ENCODE data around the gene FUCA2.
A peak's percentile ranks its signal among the peaks of the same experiment; 100 is the strongest.
"Not testable (repeated sequence)": the region's sequence is repeated elsewhere in the genome, so short reads cannot be mapped to it uniquely, and the experiment has no call there.

Gene FUCA2

DNA sequence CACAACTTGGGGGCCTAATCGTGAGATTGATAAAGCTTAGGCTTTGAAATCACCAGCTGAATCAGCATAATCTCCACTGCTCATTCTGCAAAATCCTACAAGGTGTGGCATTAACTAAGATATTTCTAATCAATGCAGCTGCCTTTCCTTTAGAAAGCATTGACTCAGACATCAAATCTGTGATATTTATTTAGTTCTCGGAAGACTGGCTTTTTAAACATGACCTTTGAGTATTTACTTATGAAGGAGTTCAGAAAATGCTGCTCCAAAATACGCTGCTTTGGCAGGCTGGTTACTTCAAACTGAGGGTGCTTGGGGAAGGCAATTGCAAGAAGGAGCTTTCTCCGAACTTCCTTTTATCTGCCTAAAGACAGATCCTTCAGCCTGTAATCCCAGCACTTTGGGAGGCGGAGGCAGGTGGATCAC is 23.7 kb upstream of the FUCA2 start:
- DNase-seq, result no peak

DNA sequence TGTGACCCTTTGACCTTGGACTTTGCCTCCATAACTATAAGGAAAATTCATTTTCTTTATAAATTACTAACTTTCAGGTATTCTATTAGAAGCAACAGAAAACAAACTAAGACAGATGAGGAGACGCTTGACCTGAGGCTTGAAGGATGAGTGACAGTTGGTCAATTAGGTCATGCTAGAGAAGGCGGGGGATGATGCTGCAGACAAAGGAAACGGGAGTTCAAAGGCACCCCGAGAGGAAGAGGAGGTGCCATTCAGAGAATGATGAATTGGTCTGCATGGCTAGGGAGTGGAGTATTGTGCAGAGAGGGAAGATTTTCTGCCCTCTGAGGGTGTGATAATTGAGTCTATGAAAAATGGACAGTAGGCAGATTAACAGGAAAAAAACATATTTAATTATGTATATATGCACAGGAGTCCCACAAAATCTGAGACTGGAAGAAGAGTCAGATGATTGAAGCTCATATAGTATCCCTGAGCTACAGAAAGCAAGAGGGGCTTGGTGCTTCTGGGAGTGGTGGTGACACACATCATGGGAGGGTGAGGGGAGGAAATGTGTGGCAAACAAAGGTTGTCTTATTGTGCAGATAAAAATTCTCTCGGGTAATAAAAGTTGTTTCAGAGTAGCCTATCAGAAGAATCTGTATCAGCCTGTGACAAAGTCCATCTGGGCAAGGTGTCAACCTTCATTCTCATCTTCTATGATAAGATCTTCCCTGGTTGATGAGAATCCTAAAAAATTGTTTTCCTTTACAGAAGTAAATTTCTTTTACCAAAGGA is 20.4 kb upstream of the FUCA2 start:
- no peak for DNase-seq

DNA sequence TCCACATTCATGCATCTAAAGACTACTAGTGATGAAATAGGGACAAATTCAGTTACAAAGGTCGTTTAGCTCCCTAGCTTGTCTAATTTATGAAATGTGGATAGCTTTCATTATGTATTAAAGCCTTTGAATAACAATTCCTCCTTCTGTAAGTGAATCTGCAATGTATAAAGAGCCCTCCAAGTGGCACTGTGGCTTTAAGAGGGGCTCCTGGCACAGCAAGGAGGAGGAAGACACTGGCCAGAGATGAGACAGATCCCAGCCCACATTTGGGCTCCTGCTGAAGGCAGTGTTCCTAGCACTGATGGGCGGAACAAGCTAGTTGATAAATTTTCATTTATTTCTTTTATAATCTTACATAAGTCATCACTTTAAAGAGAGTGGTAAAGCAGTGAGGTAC is 17.6 kb upstream of the FUCA2 start:
- no peak for DNase-seq

DNA sequence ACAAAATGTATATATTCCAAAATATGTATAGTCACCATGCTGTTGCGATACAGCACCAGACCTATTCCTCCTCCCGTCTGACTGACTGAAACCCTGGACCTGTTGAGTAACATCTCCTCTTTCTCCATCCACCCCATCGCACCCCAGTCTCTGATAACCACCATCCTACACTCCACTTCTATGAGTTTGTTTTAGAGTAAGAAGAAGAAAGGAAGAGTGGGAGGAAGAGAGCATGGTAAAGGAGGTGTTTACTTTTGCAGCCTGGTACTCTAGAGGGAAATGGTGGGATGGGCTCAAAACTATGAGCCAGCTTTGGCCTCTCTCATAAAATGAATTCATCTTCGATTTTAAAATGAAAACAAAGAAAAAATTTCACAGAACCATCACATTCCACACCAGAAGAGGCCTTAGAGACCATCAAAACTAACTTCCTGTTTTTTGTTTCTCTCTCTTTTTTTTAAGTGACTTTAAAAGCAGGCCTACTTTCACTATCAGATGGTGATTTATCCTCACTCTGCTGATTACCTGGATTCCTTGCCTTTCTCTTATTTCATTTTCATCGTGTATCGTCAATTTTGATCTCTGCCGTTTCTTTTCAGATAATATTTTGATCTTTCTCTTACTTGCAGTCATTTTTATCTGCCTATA is 16.8 kb upstream of the FUCA2 start:
- DNase-seq, result no peak

DNA sequence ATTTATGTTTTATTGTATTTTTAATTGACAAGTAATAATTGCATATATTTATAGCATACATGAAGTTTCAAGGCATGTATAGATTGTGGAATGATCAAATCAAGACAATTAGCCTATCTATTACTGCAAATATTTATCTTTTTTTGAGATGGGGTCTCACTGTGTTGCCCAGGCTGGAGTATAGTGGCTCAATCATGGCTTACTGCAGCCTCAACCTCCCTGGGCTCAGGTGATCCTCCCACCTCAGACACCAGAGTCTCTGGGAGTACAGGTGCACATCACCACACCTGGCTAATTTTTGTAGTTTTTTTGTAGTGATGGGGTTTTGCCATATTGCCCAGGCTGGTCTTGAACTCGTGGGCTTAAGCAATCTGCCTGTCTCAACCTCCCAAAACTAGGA is 16.2 kb upstream of the FUCA2 start:
- no peak for DNase-seq

DNA sequence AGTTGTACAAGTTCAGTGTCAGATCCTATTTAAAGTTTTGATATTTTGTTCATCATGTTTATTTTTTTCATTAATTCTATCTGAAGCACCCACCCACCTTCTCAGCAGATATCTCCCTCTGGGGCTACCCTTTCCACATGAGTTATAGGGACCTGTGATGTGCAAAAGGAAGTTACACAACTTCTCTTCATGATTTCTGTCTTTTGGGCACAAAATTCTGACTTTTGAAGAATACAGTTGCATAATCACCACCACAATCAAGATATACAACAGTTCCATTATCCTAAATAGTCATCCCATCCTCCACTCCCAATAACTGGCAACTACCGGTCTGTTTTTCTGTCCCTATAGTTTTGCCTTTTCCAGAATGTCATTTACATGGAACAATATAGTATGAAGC is 13.8 kb upstream of the FUCA2 start:
- DNase-seq, result no peak

DNA sequence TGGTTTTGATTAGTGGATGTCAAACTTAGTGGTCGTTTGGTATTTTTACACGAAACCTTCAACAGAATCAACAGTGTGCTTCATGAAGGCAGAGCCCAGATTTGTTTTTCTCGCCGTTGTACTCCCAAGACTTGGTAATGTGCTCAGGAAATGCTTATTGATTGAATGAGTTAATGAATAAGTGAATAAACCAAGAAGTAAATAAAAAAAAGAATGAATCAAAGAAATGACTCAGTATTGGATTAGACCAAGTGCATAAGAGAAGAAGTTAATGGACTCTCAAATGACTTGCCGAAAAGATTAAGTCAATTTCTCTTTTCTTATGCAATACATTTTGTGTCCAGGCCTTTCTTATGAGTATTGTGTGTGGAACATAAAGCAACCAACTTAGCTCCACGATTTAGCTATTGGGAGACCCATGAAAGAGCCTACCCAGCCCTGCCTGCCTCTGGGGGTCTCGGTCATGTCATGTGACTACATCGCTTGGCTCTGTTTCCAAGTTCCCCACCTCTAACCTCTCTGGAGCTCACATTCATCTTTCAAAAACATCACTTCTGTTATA is 10.6 kb upstream of the FUCA2 start:
- no peak for DNase-seq

DNA sequence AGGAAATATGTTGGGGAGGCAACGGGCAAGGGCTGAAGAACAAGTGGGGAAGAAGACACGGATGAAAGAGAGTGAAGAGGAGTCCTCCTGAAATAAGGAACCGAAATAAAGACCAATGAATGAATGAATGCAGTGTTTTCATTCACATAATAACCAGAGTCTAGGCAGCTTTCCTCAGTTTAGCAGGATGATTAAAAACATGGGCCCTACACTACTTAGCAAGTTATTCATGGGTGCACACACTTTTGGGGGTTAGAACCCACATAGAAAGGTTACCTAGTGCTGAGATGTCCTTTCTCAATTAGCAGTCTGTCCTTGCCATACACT is 5.9 kb upstream of the FUCA2 start:
- DNase-seq, result no peak

DNA sequence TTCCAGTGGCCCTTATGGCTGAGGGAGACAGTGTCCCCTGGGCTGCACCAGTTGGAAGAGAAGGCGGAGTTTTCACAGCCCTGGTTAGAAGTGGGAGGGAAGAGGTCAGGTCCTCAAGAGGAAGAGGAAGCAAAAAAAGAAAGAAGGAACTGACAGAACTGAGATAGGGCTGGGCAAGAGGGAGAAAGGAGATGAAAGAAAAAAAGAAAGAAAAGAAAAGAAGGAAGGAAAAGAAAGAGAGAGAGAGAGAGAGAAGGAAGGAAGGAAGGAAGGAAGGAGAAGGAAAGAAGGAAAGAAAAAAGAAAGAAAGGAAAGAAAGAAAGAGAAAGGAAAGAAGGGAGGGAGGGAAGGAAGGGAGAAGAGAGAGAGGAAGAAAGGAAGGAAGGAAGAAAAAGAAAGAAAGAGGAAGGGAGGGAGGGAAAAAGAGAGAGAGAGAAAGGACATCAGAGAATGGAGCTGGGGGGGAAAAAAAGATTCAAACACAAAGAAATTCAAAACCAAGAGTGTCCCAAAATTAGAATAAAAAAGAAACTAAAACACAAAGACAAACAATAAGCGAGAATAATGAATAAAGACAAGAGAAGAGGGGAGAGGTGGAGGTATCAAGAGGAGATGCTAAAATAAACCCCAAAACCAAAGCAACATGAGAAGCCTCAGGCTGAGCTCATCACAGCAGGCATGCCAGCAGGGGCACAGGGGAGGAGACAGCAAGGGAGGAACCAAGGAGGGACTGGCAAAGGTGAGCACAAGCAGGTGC is 5.3 kb upstream of the FUCA2 start:
- no peak for DNase-seq

DNA sequence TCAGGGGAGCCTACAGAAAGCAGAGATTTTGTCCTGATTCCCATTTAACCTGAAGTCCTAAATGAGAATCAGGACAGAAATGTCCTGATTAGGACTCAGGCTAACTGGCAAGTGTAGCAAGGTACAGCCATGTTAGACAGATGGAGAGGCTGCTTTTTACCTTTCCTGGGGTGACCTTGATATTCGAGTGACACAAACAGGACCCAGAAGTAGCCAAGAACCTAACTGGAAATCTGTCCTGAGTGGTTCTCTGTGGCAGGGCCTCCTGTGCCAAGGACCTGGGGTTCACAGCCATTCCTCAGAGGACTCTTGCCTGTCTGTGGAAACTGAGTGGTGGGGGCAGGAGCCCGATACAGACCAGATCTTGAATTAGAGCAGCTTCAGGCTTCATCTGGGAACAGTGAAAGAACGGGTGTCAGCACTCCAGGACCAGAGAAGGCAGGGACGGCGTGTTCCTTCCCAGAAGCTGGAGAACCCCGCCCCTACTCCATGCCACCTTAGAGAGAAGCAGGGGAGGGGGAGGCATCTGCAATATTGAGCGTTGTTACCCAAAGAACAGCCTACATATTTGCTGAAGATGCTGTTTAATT is 4.3 kb upstream of the FUCA2 start:
- no peak for DNase-seq

DNA sequence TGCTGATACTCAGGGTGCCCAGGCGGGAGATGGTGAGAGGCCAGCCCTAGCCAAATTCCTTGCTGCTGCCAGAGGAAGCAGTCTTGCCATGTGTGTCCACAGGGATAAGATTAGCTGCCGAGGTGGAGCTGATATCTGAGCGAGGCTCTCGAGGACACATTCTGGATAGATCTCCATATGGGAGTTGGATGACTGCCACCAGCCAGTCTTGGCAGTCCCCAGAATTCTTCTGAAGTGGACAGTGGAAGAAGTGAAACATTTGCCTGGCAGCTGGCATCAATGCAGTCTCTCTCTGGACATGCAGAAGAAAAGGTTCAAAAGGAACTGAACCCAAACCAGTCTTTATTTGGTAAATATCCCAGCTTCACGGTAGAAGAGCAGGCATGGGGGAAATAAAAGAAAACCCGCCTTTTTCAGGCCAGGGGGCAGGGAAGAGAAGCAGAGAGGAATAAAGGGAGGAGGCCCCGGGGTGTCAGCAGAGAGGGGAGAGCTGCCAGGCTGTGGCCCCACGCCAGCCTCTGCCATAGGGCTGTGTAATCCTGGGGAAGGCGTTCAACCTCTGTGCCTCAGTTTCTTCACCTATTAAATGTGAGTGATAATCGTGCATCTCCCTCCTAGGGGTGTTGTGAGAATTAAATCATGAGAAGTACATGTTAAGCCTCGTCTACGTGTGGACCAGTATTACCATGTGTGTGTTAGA is 3.7 kb upstream of the FUCA2 start:
- no peak for DNase-seq

DNA sequence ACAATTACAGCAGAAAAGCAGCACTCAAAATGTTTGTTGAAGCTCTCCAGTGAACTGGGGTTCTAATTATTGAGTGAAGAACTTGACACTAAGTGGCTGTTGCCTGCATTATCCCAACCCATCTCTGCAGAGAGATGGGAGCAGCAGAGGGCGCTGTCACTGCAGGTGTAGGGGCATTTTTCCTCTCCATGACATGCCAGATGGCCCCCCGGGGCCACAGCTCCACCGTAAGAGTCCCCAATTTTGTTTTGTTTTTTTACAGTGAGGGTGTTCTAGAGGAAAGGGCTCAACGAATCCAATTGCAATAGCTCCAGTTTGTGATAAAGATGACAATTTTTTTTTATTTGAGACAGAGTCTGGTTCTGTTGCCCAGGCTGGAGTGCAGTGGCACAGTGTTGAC is 1.9 kb upstream of the FUCA2 start:
- DNase-seq, result peak; percentile 51

DNA sequence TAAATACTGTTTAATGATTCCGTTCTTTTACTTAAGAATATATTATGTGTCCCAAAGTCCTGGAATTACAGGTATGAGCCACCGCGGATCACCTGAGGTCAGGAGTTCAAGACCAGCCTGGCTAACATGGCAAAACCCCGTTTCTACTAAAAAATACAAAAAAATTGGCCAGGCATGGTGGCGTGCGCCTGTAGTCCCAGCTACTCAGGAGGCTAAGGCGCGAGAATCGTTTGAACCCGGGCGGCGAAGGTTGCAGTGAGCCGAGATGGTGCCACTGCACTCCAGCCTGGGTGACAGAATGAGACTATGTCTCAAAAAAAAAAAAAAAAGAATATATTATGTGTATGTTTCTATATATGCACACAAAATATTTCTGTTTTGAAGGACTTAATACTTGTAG is 1.2 kb downstream of the FUCA2 start:
- DNase-seq, result not testable (repeated sequence)

DNA sequence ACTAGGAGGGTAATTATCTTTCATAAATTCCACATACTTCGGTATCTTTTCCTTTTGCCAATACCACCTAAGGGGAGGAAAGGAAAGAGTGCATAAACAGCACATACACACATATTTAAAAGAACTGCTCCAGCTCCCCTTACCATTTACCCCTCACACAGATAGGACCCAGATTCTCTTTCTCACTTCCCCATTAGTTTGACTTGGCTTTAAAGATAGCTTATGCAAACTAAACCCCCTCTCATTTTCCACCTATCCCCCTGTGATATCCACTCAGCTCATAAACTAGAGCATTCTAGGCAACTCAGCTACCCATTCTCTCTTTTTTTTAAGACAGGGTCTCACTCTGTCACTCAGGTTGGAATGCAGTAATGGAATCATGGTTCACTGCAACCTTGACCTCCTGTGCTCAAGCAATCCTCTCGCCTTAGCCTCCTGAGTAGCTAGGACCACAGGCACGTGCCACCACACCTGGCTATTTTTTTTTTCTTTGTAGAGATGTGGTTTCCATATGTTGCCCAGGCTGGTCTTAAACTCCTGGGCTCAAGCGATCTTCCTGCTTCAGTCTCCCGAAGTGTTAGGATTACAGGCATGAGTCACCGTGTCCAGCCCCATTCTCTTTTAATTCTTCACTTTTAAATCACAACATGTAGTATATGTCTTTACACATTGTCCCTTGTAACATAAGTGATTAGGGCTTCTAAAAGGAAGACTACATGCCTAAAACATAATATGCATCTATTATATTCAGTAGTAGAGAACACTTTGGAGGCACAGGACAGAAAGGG is 4.0 kb downstream of the FUCA2 start:
- no peak for DNase-seq

DNA sequence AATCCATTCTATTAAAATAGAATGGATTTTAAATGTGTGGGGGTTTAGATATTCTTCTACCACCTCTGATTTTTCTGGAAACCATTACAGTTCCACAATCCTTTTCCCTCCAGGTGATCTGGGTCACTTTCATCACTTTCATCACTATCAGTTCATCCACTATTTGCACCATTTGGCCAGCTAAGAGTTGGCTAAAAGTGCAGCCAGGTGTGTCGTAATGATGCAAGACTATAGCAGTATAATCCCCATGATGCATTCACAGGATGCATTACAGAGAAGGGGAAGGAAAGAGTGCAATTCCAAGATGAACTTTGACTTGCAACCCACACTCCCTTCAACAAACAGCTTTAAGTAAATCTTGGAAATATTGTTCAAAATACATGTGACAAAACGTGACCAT is 4.9 kb downstream of the FUCA2 start:
- DNase-seq, result no peak

DNA sequence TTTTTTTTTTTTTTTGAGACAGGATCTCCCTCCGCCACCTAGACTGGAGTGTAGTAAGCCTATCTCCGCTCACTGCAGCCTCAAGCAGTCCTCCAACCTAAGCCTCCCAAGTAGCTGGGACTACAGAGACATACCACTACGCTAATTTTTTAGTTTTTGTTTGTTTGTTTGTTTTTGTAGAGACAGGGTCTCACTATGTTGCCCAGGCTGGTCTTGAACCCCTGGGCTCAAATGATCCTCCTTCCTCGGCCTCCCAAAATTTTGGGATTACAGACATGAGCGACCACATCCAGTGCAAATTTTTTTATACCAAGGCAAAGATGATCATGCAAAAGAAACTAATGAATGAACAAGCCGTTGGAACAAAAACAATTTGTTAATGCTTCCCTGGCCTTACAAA is 5.3 kb downstream of the FUCA2 start:
- DNase-seq, result no peak

DNA sequence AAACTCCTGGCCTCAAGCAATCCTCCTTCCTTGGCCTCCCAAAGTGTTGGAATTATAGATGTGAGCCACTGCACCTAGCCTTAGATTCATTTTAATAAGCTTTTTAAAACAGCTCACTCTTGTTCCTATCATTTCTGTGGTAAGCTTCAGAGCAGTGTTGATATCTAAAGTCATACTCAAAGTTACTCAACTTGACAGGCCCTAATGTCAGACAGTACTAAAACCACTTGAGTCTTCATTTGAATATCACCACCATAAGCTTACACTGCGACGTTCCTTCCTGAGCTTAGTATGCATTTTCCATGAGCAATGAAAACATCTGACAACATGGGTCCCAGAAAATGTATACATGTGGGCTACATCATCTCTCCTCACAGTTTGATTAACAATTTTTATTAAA is 6.0 kb downstream of the FUCA2 start:
- DNase-seq, result no peak

DNA sequence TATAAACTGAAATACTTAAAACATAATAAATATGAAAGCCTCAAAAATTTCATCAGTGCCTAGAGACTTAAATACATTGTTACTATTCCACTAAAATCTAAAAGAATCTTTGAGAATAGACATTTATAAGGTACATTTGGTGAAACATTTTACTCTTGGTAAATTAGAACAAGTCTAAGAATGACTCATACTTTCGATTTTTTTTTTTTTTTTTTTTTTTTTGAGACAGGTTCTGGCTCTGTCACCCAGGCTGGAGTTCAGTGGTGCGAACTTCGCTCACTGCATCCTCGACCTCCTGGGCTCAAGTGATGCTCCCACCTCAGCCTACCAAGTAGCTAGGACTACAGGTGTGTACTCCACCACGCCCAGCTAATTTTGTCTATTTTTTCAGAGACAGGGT is 6.4 kb downstream of the FUCA2 start:
- DNase-seq, result no peak

DNA sequence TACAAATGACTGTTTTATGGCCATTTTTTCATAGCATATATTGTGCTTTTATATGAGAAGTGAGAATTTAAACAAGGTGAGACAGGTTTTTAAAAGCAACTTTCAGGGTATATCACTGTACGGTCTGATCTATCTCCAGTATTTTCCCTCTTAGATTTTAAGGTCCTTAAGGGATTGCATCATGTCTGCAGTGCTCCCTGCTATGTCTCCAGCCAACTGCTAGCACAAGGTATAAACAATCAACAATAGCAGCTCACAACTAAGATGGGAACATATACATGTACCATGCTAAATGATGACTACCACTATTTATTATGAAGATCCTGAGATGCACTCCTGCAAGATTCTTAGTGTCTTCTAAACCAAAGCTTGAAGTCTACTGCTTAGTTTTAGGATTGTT is 7.2 kb downstream of the FUCA2 start:
- no peak for DNase-seq

DNA sequence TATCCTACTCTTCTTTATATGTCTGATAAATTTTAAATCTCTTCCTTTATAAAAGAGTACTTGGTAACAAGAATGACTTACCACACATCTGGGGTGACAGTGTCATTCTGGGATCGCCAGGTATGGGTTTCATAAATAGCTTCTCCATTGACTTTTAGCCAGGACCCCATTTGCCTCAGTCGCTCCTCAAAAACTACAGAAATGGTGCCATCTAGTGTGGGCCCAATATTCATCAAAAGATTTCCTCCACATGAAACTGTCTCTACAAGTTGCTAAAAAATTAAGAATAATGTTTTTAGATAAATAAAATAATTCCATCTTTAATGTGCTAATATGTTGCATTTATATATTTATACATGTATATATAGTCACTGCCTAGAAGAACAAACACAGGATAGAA is 9.7 kb downstream of the FUCA2 start:
- no peak for DNase-seq

DNA sequence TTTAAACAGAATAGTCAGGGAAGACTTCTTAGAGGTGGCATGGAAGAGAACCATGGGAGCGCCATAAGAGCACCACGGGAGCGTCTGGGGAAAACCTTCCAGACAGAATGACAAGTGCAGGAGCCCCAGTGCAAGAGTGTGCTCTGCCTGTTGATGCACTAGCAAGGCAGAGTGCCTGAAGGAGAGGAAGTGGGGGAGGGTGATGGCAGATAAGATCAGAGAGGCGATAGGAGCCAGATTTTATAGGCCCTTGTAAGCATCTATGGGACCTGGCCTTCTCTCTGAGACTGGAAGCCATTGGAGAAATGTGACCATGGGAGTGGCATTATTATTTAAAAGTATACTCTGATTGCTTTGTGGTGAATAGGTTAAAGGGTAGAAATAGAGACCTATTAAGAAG is 13.1 kb downstream of the FUCA2 start:
- no peak for DNase-seq

DNA sequence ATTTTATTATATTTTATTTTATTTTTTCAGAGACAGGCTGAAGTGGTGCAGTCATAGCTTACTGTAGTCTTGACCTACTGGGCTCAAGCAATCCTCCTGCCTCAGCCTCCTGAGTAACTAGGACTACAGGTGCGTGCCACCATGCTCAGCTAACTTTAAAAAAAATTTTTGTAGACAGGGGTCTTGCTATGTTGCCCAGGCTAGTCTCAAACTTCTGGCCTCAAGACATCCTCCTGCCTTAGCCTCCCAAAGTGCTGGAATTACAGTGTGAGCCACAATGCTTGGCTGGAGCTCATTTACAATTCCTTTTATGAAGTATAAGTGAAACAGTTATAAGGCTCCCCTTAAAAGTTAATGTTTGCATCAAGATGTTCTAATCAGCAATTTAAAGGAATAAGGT is 14.5 kb downstream of the FUCA2 start:
- DNase-seq, result no peak
